IMR-90 (cell line): Measurements from ENCODE around the gene ATRNL1. TPM values are rescaled to one million over a fixed set of nuclear protein-coding genes. Genes with fewer than 3 reads are reported as not detected.

Experiments
- ATAC-seq: fragments of 200-7000 bp; cut with Tn5 transposase; 2 replicates; pipeline ENCODE4 v1.9.1; 2020; ENCODE audit warnings: low read depth, mild to moderate bottlenecking, moderate library complexity
- BruUV-seq: library from RNA; stranded (reverse); fragments of 400-500 nt; replicated peaks from 2 replicates; lab custom pipeline; 2021; lab: Mats Ljungman, UMichigan
- CTCF ChIA-PET: fragments of 300-600 bp; formaldehyde crosslinking; extraction: SDS; loops from one replicate; lab custom pipeline; 2021; ENCODE audit warnings: antibody characterized with exemption; lab: Yijun Ruan, JAX
- POLR2A ChIA-PET: fragments of 300-600 bp; sonication (Branson Sonifier 250); formaldehyde crosslinking; loops from one replicate; lab custom pipeline; 2022; ENCODE audit warnings: antibody characterized with exemption; ENCODE audit not compliant: unreplicated experiment; lab: Charles Lee
- DNase-seq: peaks from one replicate; pipeline ENCODE4 v3.0.0; 2013
- H2AFZ ChIP-seq: replicated peaks from 2 replicates; pipeline ENCODE3; 2013; ENCODE audit warnings: low read length, mild to moderate bottlenecking; ENCODE audit not compliant: poor library complexity
- H2AK5ac ChIP-seq: 2 replicates; pipeline ENCODE4 v1.6.1; 2013; ENCODE audit warnings: low read depth, low read length, inconsistent platforms
- H2AK9ac ChIP-seq: replicated peaks from 2 replicates; pipeline ENCODE3; 2013; ENCODE audit warnings: mild to moderate bottlenecking, low read depth, low read length, moderate library complexity; ENCODE audit not compliant: poor library complexity
- H2BK120ac ChIP-seq: 2 replicates; pipeline ENCODE4 v1.6.1; 2013; ENCODE audit warnings: low read depth, low read length, inconsistent platforms
- H2BK15ac ChIP-seq: 3 replicates; pipeline ENCODE4 v1.6.1; 2013; ENCODE audit warnings: low read depth, low read length, inconsistent platforms
- H2BK20ac ChIP-seq: 2 replicates; pipeline ENCODE4 v1.6.1; 2013; ENCODE audit warnings: low read depth, mild to moderate bottlenecking, inconsistent platforms, low read length, moderate library complexity
- H2BK5ac ChIP-seq: 2 replicates; pipeline ENCODE4 v1.6.1; 2013; ENCODE audit warnings: mild to moderate bottlenecking, low read depth, low read length, inconsistent platforms; ENCODE audit not compliant: poor library complexity, severe bottlenecking
- H3K14ac ChIP-seq: replicated peaks from 2 replicates; pipeline ENCODE4 v1.6.1; 2013; ENCODE audit warnings: low read depth, low read length, inconsistent platforms
- H3K18ac ChIP-seq: 2 replicates; pipeline ENCODE4 v1.6.1; 2013; ENCODE audit warnings: low read depth, low read length, control low read depth
- H3K23ac ChIP-seq: 2 replicates; pipeline ENCODE4 v1.6.1; 2013; ENCODE audit warnings: low read depth, low read length, inconsistent platforms
- H3K27ac ChIP-seq: 2 replicates; pipeline ENCODE4 v1.5.1; 2013; ENCODE audit warnings: mild to moderate bottlenecking, control low read depth, low read length; ENCODE audit not compliant: insufficient read depth
- H3K27me3 ChIP-seq: 2 replicates; pipeline ENCODE4 v1.6.1; 2013; ENCODE audit warnings: low read length; ENCODE audit not compliant: control insufficient read depth, insufficient read depth
- H3K36me3 ChIP-seq: 2 replicates; pipeline ENCODE4 v1.6.1; 2013; ENCODE audit warnings: low read length, mixed read lengths; ENCODE audit not compliant: control insufficient read depth, insufficient read depth
- H3K4ac ChIP-seq: 2 replicates; pipeline ENCODE4 v1.6.1; 2013; ENCODE audit warnings: low read depth, low read length, inconsistent platforms
- H3K4me1 ChIP-seq: 2 replicates; pipeline ENCODE4 v1.6.1; 2013; ENCODE audit warnings: low read length, mixed read lengths; ENCODE audit not compliant: control insufficient read depth, insufficient read depth
- H3K4me2 ChIP-seq: 2 replicates; pipeline ENCODE4 v1.6.1; 2013; ENCODE audit warnings: low read depth, mild to moderate bottlenecking, control low read depth, low read length, moderate library complexity
- H3K4me3 ChIP-seq: 2 replicates; pipeline ENCODE4 v1.5.1; 2013; ENCODE audit warnings: low read depth, mild to moderate bottlenecking, control low read depth, low read length, moderate library complexity; ENCODE audit not compliant: insufficient read depth
- H3K56ac ChIP-seq: 2 replicates; pipeline ENCODE4 v1.6.1; 2013; ENCODE audit warnings: low read length, inconsistent platforms; ENCODE audit not compliant: insufficient read depth; ENCODE audit errors: extremely low read depth
- H3K79me1 ChIP-seq, 2 experiments: 2 replicates each; pipeline ENCODE4 v1.6.1; 2013; ENCODE audit warnings: low read length in 2 of 2, inconsistent platforms in 1 of 2, low read depth in 1 of 2
- H3K9ac ChIP-seq: 2 replicates; pipeline ENCODE4 v1.6.1; 2013; ENCODE audit warnings: low read depth, low read length, control low read depth
- H3K9me1 ChIP-seq: 2 replicates; pipeline ENCODE4 v1.6.1; 2013; ENCODE audit warnings: low read length, inconsistent platforms; ENCODE audit not compliant: insufficient read depth
- H3K9me3 ChIP-seq: 2 replicates; pipeline ENCODE4 v1.6.1; 2013; ENCODE audit warnings: low read length; ENCODE audit not compliant: control insufficient read depth, insufficient read depth
- H4K20me1 ChIP-seq: 2 replicates; pipeline ENCODE4 v1.6.1; 2013; ENCODE audit warnings: low read length, inconsistent platforms; ENCODE audit not compliant: insufficient read depth
- H4K5ac ChIP-seq: 2 replicates; pipeline ENCODE4 v1.6.1; 2013; ENCODE audit warnings: mild to moderate bottlenecking, low read depth, low read length, control low read depth
- H4K8ac ChIP-seq, 2 experiments: 2 replicates each; pipeline ENCODE4 v1.6.1; 2013; ENCODE audit warnings: low read depth in 2 of 2, low read length in 2 of 2, control low read depth in 1 of 2, inconsistent platforms in 1 of 2
- H4K91ac ChIP-seq: 2 replicates; pipeline ENCODE4 v1.6.1; 2013; ENCODE audit warnings: low read depth, low read length, inconsistent platforms; ENCODE audit not compliant: insufficient read depth
- BHLHE40 ChIP-seq: fragments of 150-350 bp; IDR thresholded peaks from 2 replicates; pipeline ENCODE4 v1.6.1; 2016; ENCODE audit warnings: mild to moderate bottlenecking, low read depth, low read length
- CEBPB ChIP-seq: IDR thresholded peaks from 2 replicates; pipeline ENCODE4 v1.6.1; 2012; ENCODE audit warnings: low read depth, low read length, improper control_type of control experiment
- CHD1 ChIP-seq: IDR thresholded peaks from 2 replicates; pipeline ENCODE4 v1.6.1; 2012; ENCODE audit warnings: low read depth, low read length, improper control_type of control experiment
- FOS ChIP-seq: fragments of 150-350 bp; IDR thresholded peaks from 2 replicates; pipeline ENCODE4 v1.6.1; 2016; ENCODE audit warnings: low read depth, low read length
- MAFK ChIP-seq: IDR thresholded peaks from 2 replicates; pipeline ENCODE4 v1.6.1; 2012; ENCODE audit warnings: low read depth, low read length, improper control_type of control experiment
- MAZ ChIP-seq: IDR thresholded peaks from 2 replicates; pipeline ENCODE4 v1.6.1; 2012; ENCODE audit warnings: low read depth, mild to moderate bottlenecking, low read length, improper control_type of control experiment, moderate library complexity, borderline replicate concordance
- MXI1 ChIP-seq: IDR thresholded peaks from 2 replicates; pipeline ENCODE4 v1.6.1; 2012; ENCODE audit warnings: low read depth, mild to moderate bottlenecking, low read length, moderate library complexity, borderline replicate concordance
- NFE2L2 ChIP-seq: fragments of 150-350 bp; IDR thresholded peaks from 2 replicates; pipeline ENCODE4 v1.6.1; 2016; ENCODE audit warnings: low read depth, mild to moderate bottlenecking, low read length
- POLR2A ChIP-seq: IDR thresholded peaks from 2 replicates; pipeline ENCODE4 v1.6.1; 2012; ENCODE audit warnings: mild to moderate bottlenecking, low read depth, low read length
- RCOR1 ChIP-seq: IDR thresholded peaks from 2 replicates; pipeline ENCODE4 v1.6.1; 2012; ENCODE audit warnings: mild to moderate bottlenecking, low read length, improper control_type of control experiment; ENCODE audit not compliant: insufficient replicate concordance
- RFX5 ChIP-seq: IDR thresholded peaks from 2 replicates; pipeline ENCODE4 v1.8.0; 2012; ENCODE audit warnings: low read depth, mild to moderate bottlenecking, low read length, moderate library complexity
- SMC3 ChIP-seq: fragments of 150-350 bp; IDR thresholded peaks from 2 replicates; pipeline ENCODE4 v1.6.1; 2016; ENCODE audit warnings: low read depth, mild to moderate bottlenecking, antibody characterized with exemption, low read length, moderate library complexity
- WGBS, 2 experiments: methylation state at CpG; one replicate each; pipeline versions ENCODE4 v1.1.5 to v1.1.7; 2013; ENCODE audit warnings: missing lambda C conversion rate in 2 of 2; ENCODE audit not compliant: insufficient read length in 1 of 2; ENCODE audit errors: extremely low coverage in 2 of 2; 5-methylcytosine and 5-hydroxymethylcytosine counted together
- dilution Hi-C: fragments of 300-500 bp; cut with HindIII; formaldehyde crosslinking; loops from one replicate; pipeline ENCODE4 v1.14.3; 2018; ENCODE audit warnings: low sequenced_read_pairs; ENCODE audit not compliant: unreplicated experiment
- in situ Hi-C: fragments of 300-500 bp; cut with MboI; formaldehyde crosslinking; loops from 3 replicates; pipeline ENCODE4 v1.14.3; 2019; ENCODE audit warnings: low sequenced_read_pairs, inconsistent platforms, mixed read lengths
- intact Hi-C: fragments of 100-400 bp; cut with micrococcal nuclease; formaldehyde crosslinking; loops from 2 replicates; pipeline ENCODE4 v1.10.0; 2022
- polyA plus RNA-seq, 3 experiments: library from polyadenylated mRNA; depleted of rRNA; stranded (reverse); fragments of >200 nt; gene quantifications; 2 replicates each; pipeline ENCODE4 v1.2.3, GENCODE V29; 2012; ENCODE audit warnings: low replicate concordance in 1 of 3
- total RNA-seq: library from RNA; depleted of rRNA; stranded (reverse); fragments of >200 nt; gene quantifications from 2 replicates; pipeline ENCODE4 v1.2.3, GENCODE V29; 2012
- TF ChIP-seq, protein P1 (sequence below): fragments of 150-350 bp; IDR thresholded peaks from 2 replicates; pipeline ENCODE4 v1.6.1; 2016; ENCODE audit warnings: low read depth, mild to moderate bottlenecking, low read length, moderate library complexity, borderline replicate concordance

Gene ATRNL1
- total and polyA plus RNA-seq, 2 of the 4 experiments (the other 2 are of a cell fraction), result 0.18 to 0.19 TPM

DNA sequence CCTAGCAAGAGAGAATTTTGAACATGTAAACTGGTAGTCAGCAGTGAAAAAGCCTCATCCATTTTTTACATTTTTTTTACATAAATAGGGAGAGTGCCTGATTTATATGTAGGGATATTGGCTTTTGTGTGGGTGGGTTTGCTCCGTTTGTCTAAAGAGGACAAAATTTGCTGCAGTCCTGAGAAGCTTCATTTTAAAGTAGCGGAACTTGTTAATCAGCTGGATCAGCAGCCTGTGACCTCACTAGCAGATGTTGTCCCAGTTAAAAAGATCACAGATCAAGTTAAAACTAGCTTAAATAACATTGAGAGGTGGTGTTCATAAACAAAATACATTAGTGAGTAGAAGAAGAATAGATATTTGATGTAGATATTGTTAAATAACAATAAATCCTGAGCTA is 2.6 kb downstream of the ATRNL1 start:
- Histone ChIP-seq H3K27ac (no peak overlapping the region), H3K36me3 (no peaks in the 10 kb centered on the region), H3K4me2 (no peak overlapping the region), H4K20me1 (no peaks in the 10 kb centered on the region), H3K4me1 (no peaks in the 10 kb centered on the region), H3K18ac (no peak overlapping the region), H3K4me3 (no peak overlapping the region), H3K23ac (no peak overlapping the region), H2AFZ (no peak overlapping the region), H2BK120ac (no peak overlapping the region), H4K5ac (no peak overlapping the region), H2AK5ac (no peak overlapping the region), H2BK20ac (no peak overlapping the region), H4K8ac (no peak overlapping the region), H2BK5ac (no peak overlapping the region), H3K79me1 (no peaks in the 10 kb centered on the region), H3K27me3 (peaks cover 40% of the 10 kb centered on the region), H3K56ac (no peak overlapping the region), H3K4ac (no peak overlapping the region), H4K91ac (no peak overlapping the region), H3K14ac (no peak overlapping the region), H2AK9ac (no peak overlapping the region), H3K9me1 (no peaks in the 10 kb centered on the region), H3K9ac (no peak overlapping the region), H3K9me3 (no peaks in the 10 kb centered on the region), H2BK15ac (no peak overlapping the region)
- no peak for TF ChIP-seq POLR2A
- no peak for TF ChIP-seq MXI1
- TF ChIP-seq NFE2L2, result no peak
- TF ChIP-seq MAFK, result no peak
- TF ChIP-seq, protein P1, sequence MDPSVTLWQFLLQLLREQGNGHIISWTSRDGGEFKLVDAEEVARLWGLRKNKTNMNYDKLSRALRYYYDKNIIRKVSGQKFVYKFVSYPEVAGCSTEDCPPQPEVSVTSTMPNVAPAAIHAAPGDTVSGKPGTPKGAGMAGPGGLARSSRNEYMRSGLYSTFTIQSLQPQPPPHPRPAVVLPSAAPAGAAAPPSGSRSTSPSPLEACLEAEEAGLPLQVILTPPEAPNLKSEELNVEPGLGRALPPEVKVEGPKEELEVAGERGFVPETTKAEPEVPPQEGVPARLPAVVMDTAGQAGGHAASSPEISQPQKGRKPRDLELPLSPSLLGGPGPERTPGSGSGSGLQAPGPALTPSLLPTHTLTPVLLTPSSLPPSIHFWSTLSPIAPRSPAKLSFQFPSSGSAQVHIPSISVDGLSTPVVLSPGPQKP, result no peak
- TF ChIP-seq MAZ, result no peak
- TF ChIP-seq FOS, result no peak
- TF ChIP-seq CHD1, result no peak
- no peak for TF ChIP-seq RFX5
- TF ChIP-seq RCOR1, result no peak
- TF ChIP-seq BHLHE40, result no peak
- TF ChIP-seq CEBPB, result no peak
- TF ChIP-seq SMC3, result no peak
- ChIA-PET POLR2A (no interaction called here), CTCF (interaction anchor here (0.6 kb wide), 1 partner anchor 229 kb away, joined by 3 read pairs; no protein-coding TSS in a partner anchor)
- BruUV-seq, result no TSS peak
- DNase-seq (no peak), ATAC-seq (no peak)
- WGBS, 2 experiments, result no CpG with 5 or more reads among the region's 2 CpGs
- intact Hi-C loops, result no loop called here
- in situ Hi-C loops, result no loop called here
- dilution Hi-C loops, result no loop called here
